Activated CD4-positive, CD25-positive, alpha-beta regulatory T cell treated with anti-CD3 and anti-CD28 coated beads, Interleukin-2, amount 50 U/mL, for 24 hours (primary cell): ENCODE results near the gene SKIC8.

Experiments
- ATAC-seq, 2 donors: fragments of 150-1000 bp; cut with Tn5 transposase; one replicate each; pipeline ENCODE4 v1.10.0; 2021; ENCODE audit warnings: mild to moderate bottlenecking in 1 of 2, moderate library complexity in 1 of 2

Gene SKIC8

GRCh38 chr15:78291052-78291451 lies 8.4 kb downstream of the SKIC8 start:
- ATAC-seq, result no peak

DNA sequence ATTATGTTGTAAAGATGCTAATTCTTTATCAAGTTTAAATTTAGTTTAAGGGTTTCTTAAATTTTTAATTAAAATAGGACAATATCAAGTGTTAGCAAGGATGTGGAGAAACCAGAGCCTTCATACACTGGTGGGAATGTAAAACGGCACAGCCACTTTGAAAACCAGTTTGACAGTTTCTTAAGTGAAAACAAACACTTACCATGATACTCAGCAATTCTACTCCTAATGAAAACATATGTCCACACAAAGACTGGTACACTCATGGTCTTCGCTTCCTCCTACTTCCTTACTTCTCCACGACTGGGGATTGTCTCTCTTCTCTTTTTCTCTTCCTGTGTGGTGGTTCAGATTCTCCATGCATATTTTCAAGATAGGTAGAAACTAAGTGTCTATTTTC lies 9.2 kb downstream of the SKIC8 start:
- ATAC-seq, result no peak

DNA sequence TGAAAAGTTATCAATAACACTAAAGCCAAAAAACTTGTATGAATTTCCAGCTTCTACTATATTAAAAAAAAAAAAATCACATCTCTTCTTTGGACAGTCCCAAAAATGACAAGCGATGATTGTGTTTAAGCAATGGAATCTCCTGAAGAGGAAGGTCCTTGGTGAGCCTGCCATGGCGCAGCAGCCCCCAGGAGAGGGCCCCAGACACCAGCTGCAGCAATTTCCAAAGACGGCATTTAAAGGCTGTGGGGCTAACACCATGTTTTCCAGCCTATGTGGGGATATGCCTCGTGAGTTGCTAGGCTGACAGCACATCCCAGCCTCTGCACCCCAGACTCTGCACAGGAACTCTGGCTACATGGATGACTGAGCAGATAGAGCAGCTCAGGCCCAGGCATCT lies 14.7 kb downstream of the SKIC8 start:
- ATAC-seq, result no peak

- ATAC-seq, result no peak
Observed at GRCh38 chr15:78282324-78282723, 17.1 kb downstream of the SKIC8 start.

DNA sequence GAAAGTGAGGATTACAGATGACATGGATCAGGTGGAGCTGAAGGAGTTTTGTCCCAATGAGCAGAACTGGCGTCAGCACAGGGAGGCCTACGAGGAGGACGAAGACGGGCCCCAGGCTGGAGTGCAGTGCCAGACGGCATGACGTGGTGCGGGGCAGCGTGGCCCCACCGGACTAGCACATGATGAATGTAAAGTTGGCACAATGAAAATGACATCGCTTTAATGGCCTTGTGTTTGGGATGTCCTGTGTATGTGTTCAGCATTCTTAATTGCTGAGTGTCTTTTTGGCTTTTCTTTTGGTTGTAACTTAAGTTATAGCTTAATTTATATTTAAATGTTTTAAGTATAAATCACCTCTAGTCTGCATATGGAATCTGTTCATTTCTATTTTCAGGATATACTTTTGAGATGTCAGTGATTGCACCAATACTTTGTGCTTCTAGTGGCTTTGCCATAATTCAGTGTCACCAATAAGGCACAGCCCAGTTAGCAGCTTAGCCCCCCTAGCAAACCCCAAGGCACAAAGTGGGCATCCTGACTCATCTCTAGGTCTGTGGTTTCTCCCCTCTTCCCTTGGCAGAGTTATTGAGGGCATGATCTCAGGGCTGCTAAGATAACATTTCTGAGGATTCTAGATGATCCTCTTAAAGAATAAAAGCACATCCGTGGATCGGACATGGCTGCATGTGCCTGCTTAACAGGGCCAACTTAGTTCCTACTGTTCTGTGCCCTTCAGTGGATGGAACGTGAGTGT lies 18.9 kb downstream of the SKIC8 start:
- no peak for ATAC-seq

DNA sequence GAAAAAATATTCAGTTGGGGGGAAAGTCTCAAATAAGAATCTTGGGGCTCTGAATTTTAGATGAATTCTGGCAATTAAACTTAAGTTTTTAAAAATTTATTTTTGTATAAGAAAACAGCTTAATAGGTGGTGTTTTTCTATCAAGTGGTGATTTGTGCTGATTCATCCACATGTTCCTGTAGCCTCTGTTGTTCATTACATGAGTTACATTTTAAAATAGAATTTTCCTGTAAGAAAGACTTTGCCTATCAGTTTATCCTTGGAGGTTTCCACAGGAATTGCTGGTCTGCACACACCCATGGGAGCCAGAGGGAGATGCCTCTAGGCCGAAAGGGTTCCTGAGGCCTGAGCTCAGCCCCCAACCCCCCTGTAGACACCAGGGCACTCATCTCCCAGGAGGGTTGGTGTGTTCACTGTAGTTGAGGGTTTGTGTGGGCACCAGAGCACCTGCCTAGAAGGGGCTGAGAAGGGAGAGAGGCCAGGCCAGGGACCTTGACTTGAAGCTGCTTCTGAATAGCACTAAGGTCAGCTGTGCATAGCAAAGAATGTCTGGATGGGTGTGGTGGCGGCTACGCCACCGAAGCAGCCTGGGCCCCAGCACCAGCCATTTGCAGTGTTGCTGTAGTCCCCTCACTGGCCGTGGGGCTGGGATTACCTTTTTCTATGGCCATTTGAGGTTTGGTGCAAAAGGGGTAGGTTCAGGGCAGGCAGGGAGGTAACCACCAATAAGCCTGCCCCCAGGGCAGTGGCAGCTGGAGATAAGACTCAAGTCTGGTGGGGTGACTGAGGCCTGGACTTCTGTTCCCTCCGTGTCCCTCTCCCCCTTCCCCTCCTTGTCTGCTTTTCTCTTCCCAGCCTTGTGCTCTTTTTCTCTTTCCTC lies 23.1 kb downstream of the SKIC8 start:
- no peak for ATAC-seq

- ATAC-seq, result no peak
Observed at GRCh38 chr15:78274994-78275393, 24.4 kb downstream of the SKIC8 start.

DNA sequence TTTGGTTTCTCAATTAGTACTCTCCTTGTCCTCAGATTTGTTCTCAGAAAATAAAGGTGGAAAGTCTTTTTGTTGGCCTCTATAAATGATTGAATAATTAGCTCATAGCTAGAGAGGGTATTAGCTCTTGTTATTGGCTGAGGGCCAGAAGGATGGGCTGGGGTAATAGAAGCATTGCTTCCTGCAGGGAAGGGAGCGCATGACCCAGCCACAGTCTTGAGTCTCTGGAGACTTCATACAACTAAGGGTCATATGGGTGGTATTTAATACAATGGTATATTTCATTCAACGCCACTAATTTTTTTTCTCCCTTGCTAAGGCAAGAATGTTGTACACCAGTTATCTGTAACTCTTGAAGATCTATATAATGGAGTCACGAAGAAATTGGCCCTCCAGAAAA lies 26.6 kb downstream of the SKIC8 start:
- ATAC-seq, result no peak

DNA sequence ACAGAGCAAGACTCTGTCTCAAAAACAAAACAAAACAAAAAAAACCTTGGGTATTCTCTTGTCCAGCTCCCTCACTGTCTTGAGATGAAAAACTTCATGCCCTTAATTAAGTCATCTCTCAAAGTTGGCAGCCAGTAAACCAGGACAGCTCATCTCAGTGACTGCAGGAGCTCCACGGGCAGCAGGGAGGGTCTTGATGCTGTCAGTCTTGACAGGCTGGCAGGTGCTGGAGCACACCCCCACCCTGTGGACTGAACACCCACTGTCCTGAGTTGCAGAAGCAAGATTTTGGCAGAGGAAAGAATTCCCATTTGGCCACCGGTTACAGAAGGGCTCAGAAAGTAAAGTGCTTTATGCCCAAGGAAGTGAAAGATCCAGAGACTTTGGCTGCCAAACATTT lies 27.1 kb downstream of the SKIC8 start:
- ATAC-seq, result no peak

DNA sequence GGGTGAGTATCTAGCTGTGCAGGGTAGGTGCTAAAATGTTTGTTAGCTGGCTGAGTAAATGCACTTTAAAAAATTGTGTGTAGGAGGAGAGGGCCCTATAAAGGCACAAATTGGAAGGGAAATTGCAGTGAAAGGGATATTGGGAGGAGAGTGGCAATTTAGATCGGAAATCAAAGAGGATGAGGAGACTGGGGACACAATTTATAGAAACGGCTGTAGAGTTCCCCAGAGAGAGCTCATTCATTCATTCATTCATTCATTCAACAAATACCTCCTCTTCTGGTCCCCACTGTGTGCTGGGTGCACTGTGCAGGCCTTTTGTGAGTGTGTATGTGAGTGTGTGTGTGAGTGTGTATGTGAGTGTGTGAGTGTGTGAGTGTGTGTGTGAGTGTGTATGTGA lies 32.6 kb downstream of the SKIC8 start:
- ATAC-seq, result no peak

GRCh38 chr15:78266229-78266628 lies 33.2 kb downstream of the SKIC8 start:
- ATAC-seq, result no peak

DNA sequence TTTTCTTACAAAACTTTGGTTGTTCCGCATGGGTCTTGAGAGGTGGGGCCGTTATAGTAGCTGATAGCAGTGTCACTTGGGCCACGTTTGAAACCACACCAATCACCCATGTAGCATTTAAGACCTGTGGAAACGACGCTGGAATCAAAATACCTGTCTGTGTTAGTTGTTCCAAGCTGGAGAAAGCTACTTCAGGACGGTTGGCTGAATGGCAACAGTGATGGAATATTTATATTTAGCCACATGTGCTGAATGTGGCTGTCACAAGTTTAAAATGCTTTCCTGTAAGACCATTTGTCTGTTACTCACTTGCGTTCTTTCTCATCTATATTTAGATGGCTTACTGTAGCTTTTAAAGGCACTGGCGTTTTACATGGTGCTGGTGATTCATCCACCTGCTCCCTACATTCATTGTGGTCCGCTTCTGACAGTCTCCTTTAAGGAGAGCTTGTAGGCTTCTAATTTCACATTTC lies 33.6 kb downstream of the SKIC8 start:
- ATAC-seq, result peak in 1 of 2 donors; percentile 49

- peak in 1 of 2 donors; percentile 4 for ATAC-seq
Observed at GRCh38 chr15:78265137-78265460, 34.3 kb downstream of the SKIC8 start.

DNA sequence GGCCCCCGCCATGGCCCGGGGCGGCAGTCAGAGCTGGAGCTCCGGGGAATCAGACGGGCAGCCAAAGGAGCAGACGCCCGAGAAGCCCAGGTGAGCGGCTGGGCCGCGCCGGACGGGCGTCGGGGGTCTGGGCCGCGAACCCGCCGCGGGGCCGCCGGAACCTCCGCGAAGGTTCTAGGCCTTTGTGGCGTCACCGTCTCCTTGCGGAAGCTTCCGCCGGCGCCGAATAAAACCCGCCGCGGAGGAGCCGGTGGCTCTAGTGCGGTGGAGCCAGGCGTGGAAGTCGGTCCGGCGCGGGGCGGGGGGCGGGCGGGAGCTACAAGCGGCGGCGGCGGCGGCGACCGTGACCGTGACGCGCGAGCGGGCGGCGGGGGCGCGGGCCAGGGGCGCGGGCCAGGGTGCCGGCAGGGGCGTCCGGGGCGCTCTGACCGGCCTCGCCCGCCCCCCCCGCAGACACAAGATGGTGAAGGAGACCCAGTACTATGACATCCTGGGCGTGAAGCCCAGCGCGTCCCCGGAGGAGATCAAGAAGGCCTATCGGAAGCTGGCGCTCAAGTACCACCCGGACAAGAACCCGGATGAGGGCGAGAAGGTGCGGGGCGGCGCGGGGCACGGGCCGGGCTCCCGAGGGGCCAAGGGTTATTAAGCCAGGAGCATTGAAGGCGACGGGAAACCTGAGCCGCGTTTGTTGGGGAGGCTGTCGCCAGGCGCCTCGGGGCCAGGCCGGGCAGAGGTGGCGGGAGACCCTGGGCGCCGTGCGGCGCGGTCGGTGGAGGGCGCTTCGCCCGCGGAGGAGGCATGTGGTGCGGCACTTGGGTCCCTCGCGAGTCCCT lies 34.9 kb downstream of the SKIC8 start, which contains the start of gene DNAJA4:
Gene DNAJA4, plus strand, starts transcription at position 259 of the 833 bp plus-strand sequence. Its CDS starts 202 bp downstream, at position 461.
- ATAC-seq, result peak; percentile 73 to 74

DNA sequence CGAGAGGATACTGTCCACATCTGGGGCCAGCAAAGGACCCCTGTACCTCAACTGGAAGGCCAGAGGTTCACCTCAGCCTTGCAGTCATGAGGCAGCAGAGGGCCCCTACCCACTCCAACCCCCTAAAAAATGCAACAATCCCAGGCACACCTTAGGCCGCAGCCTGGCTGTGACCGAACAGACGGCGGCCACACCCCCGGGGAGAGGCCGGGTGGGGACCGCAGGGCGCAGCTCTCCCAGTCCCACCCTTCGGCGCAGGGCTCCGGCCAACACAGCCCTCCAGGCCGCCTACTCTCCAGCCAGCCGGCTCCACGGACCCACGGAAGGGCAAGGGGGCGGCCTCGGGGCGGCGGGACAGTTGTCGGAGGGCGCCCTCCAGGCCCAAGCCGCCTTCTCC lies 35.5 kb downstream of the SKIC8 start:
- ATAC-seq, result no peak

DNA sequence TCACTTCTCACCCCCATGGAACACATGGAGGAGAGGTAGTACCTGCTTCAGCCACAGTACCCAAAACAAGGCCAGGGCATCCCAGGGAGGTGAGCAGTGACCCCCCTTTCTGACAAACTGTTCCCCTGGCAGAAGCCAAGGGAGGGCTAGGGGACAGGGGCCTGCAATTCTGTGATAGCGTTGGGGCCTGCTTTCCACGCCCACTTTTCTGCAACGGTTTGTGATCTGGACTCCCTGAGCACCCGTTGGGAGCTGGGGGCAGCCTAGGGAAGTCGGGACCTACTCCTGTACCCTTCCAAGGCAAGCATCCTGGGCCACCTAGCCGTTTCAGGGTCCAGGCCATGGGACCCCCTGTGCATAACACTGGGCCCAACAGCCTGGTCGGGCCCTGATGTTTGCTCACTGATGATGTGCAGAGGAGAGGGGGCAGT lies 36.0 kb downstream of the SKIC8 start:
- no peak for ATAC-seq

- ATAC-seq, result no peak
Observed at GRCh38 chr15:78261062-78261461, 38.3 kb downstream of the SKIC8 start.

DNA sequence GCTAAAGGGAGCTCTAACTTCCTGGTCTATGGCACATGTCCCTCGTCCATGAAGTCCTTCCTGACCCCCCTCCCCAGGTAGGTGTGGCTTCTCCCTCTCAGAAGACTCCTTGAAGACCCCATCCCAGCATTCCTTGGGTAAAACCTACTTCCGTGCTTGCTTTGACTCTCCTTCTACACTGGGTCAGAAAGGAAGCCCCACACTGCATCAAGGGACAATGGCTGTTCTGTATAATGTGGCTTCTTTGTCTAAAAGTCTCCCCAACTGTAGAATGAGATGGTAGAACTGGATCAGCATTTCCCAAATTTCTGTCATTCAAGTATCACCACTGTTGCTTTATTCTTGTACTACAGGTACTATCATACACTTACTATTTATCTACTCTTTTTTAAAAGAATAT lies 38.9 kb downstream of the SKIC8 start:
- no peak for ATAC-seq

GRCh38 chr15:78259232-78259631 lies 40.2 kb downstream of the SKIC8 start:
- ATAC-seq, result no peak

DNA sequence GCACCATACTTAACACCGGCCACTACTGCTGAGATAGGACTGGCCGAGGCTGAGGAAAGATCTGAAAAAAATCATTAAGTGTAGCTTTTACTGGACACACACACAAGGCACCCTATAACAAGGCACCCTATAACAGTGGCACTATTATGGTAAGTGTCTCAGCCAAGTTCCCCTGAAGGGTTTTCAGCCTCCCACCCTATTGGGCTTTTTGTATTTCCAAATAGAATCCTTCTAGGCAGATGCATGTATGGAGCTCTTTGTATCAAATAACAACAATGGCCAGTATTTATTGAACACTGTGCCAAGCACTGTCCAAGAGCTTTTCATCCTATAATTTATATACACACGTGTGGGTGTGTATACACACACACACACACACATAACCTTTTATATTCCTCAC lies 41.7 kb downstream of the SKIC8 start:
- no peak for ATAC-seq

- ATAC-seq, result no peak
Observed at GRCh38 chr15:78256044-78256437, 43.4 kb downstream of the SKIC8 start.

DNA sequence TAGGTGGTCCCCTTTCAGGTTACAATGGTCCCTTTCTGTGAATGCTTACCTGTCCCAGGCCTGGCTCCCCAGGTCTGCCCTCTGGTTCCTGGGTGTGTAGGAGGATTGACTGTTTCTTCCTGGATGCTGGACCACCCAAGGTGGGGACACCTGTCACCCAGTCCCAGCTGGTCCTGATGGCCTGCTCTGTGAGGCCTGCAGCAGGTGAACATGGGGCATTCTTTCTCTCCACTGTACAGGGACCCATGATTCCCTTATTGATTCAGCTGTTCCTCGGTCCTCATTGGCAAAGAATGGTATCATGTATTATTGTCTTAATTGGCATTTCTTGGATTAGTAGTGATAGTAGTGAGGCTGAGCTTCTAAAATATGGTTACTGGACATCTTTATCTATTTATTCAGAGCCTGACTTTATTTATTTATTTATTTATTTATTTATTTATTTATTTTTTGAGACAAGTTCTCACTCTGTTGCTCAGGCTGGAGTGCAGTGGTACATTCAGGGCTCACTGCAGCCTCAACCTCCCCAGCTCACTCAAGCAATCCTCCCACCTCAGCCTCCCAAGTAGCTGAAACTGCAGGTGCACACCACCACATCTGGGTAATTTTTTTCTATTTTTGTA lies 43.9 kb downstream of the SKIC8 start:
- no peak for ATAC-seq

DNA sequence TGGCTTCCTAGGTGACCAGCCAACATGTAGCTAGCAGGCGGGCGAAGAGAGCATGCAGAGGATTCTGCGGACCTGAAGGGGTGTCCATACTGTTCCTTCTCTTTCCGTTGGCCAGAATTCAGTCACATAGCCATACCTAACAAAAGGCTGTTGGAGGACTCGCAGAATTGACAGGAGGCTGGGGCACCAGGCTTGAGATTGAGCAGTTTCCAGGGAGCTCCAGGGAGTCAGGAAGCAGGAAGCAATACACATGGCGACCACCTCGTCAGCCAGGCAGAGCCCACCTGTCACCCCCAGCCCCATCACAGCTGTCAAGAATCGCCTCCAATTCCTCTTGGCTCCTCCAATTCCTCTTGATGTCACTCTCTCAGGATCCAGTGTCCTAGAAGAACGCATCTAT lies 48.3 kb downstream of the SKIC8 start:
- ATAC-seq, result no peak
